Osteoblast (primary cell): ENCODE measurements around the gene CD300A. TPM values are rescaled to one million over a fixed set of nuclear protein-coding genes. Genes with fewer than 3 reads are reported as not detected.

Experiments used
- DNase-seq: peaks from one replicate; pipeline ENCODE4 v3.0.0; 2011; ENCODE audit warnings: low spot score, mixed read lengths; ENCODE audit not compliant: insufficient read length; ENCODE audit errors: missing footprints
- H2AFZ ChIP-seq: 2 replicates; pipeline ENCODE4 v1.6.0; 2011; ENCODE audit warnings: mild to moderate bottlenecking, low read length
- H3K27ac ChIP-seq: 2 replicates; pipeline ENCODE4 v1.5.1; 2011; ENCODE audit warnings: mild to moderate bottlenecking, low read depth, low read length, moderate library complexity
- H3K27me3 ChIP-seq: 2 replicates; pipeline ENCODE4 v1.6.0; 2012; ENCODE audit warnings: mild to moderate bottlenecking, control low read depth, inconsistent platforms, low read length, moderate library complexity; ENCODE audit not compliant: insufficient read depth
- H3K36me3 ChIP-seq: 2 replicates; pipeline ENCODE4 v1.5.1; 2011; ENCODE audit warnings: mild to moderate bottlenecking, low read length, control low read depth, moderate library complexity; ENCODE audit not compliant: insufficient read depth
- H3K4me1 ChIP-seq: 2 replicates; pipeline ENCODE4 v1.5.1; 2011; ENCODE audit warnings: mild to moderate bottlenecking, low read length, control low read depth, moderate library complexity; ENCODE audit not compliant: insufficient read depth
- H3K4me2 ChIP-seq: 2 replicates; pipeline ENCODE4 v1.6.0; 2011; ENCODE audit warnings: mild to moderate bottlenecking, low read length; ENCODE audit not compliant: insufficient read depth
- H3K4me3 ChIP-seq: fragments of 200-600 bp; sonication (generic); 3 replicates; pipeline ENCODE4 v1.5.1; 2012; ENCODE audit warnings: mild to moderate bottlenecking, low read length, inconsistent platforms; ENCODE audit not compliant: insufficient read depth
- H3K79me2 ChIP-seq: 2 replicates; pipeline ENCODE4 v1.6.0; 2012; ENCODE audit warnings: mild to moderate bottlenecking, low read length, control low read depth, inconsistent platforms; ENCODE audit not compliant: insufficient read depth
- H3K9me3 ChIP-seq: 2 replicates; pipeline ENCODE4 v1.5.1; 2011; ENCODE audit warnings: low read depth, low read length, control low read depth
- H4K20me1 ChIP-seq: 2 replicates; pipeline ENCODE4 v1.6.0; 2012; ENCODE audit warnings: mild to moderate bottlenecking, low read length, control low read depth; ENCODE audit not compliant: insufficient read depth
- total RNA-seq: library from RNA; depleted of rRNA; stranded (reverse); fragments of >200 nt; gene quantifications from 2 replicates; pipeline ENCODE4 v1.2.3, GENCODE V29; 2012
- TF ChIP-seq, protein P1 (sequence below): IDR thresholded peaks from 2 replicates; pipeline ENCODE4 v1.5.1; 2011; ENCODE audit warnings: mild to moderate bottlenecking, low read depth, low read length, moderate library complexity; ENCODE audit errors: extremely low read depth

CD300A gene
- total RNA-seq, 1 donor, result not detected

DNA sequence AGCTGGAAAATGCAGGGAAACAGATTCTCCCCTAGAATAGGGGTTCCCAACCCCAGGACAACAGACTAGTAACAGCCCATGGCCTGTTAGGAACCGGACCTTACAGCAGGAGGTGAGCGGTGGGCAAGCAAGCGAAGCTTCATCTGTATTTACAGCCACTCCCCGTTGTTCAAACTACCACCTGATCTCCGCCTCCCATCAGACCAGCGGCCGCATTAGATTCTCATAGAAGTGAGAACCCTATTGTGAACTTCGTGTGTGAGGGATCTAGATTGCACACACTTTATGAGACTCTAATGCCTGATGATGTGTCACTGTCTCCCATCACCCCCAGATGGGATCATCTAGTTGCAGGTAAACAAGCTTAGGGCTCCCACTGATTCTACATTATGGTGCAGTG lies 61.3 kb downstream of the CD300A start:
- H3K4me3 ChIP-seq, result no peak overlapping the region
- H3K36me3 ChIP-seq, result no peaks in the 10 kb centered on the region
- H3K27me3 ChIP-seq, result no peaks in the 10 kb centered on the region
- no peak overlapping the region for H2AFZ ChIP-seq
- DNase-seq, result no peak
- no peak overlapping the region for H3K27ac ChIP-seq
- H3K4me2 ChIP-seq, result no peak overlapping the region
- H3K4me1 ChIP-seq, result no peaks in the 10 kb centered on the region
- no peaks in the 10 kb centered on the region for H3K79me2 ChIP-seq
- no peaks in the 10 kb centered on the region for H3K9me3 ChIP-seq
- no peaks in the 10 kb centered on the region for H4K20me1 ChIP-seq
- TF ChIP-seq, protein P1, sequence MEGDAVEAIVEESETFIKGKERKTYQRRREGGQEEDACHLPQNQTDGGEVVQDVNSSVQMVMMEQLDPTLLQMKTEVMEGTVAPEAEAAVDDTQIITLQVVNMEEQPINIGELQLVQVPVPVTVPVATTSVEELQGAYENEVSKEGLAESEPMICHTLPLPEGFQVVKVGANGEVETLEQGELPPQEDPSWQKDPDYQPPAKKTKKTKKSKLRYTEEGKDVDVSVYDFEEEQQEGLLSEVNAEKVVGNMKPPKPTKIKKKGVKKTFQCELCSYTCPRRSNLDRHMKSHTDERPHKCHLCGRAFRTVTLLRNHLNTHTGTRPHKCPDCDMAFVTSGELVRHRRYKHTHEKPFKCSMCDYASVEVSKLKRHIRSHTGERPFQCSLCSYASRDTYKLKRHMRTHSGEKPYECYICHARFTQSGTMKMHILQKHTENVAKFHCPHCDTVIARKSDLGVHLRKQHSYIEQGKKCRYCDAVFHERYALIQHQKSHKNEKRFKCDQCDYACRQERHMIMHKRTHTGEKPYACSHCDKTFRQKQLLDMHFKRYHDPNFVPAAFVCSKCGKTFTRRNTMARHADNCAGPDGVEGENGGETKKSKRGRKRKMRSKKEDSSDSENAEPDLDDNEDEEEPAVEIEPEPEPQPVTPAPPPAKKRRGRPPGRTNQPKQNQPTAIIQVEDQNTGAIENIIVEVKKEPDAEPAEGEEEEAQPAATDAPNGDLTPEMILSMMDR, result no peak

DNA sequence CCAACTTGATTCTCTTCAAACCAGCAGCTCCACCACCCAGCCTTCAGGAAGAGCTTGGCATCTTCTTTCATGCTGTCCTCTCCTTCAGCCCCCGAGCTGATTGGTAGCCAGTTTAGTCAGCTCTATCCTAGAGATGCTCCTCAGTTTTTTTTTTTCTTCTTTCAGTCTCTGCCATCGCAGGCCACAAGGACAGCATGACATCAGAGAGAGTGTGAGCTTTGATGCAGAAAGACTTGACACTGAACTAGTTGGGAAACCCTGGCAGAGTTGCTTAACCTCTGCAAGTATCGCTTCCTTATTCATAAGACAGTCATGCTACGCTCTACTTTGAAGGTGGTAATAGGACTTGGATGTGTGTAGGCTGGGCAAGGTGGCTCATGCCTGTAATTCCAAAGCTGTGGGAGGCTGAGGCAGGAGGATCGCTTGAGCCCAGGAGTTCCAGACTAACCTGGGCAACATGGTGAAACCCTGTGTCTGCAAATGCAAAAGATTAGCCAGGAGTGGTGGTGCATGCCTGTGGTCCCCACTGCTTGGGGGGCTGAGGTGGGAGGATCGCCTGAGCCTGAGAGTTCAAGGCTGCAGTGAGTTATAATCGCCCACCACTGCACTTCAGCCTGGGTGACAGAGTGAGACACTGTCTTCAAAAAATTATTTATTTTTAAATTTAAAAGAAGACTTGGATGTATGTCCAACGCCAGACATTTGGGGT lies 62.2 kb downstream of the CD300A start:
- H4K20me1 ChIP-seq, result no peaks in the 10 kb centered on the region
- H3K9me3 ChIP-seq, result no peaks in the 10 kb centered on the region
- no peak for DNase-seq
- no peaks in the 10 kb centered on the region for H3K79me2 ChIP-seq
- no peak overlapping the region for H3K4me3 ChIP-seq
- H3K4me2 ChIP-seq, result no peak overlapping the region
- H3K27ac ChIP-seq, result no peak overlapping the region
- no peaks in the 10 kb centered on the region for H3K27me3 ChIP-seq
- no peaks in the 10 kb centered on the region for H3K4me1 ChIP-seq
- H3K36me3 ChIP-seq, result no peaks in the 10 kb centered on the region
- no peak overlapping the region for H2AFZ ChIP-seq
- TF ChIP-seq, protein P1, result no peak

DNA sequence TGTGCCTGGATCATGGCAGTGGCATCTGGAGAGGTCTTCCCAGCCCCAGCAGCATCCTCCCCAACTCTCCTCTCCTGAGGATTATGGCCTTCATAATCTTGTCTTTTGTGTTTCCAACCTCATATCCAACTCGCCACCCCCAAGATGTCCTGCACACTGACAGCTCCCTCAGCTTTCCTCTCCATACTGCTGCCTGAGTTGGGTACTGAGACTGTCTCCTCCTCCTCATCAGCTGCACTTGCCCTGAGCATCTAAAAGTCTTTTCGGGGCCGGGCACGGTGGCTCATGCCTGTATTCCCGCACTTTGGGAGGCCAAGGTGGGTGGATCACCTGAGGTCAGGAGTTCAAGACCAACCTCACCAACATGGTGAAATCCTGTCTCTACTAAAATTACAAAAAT lies 62.8 kb downstream of the CD300A start:
- H3K27me3 ChIP-seq, result no peaks in the 10 kb centered on the region
- no peak for DNase-seq
- no peaks in the 10 kb centered on the region for H4K20me1 ChIP-seq
- H3K79me2 ChIP-seq, result no peaks in the 10 kb centered on the region
- H3K4me3 ChIP-seq, result no peak overlapping the region
- no peaks in the 10 kb centered on the region for H3K36me3 ChIP-seq
- H3K4me1 ChIP-seq, result no peaks in the 10 kb centered on the region
- no peak overlapping the region for H3K27ac ChIP-seq
- H2AFZ ChIP-seq, result no peak overlapping the region
- H3K4me2 ChIP-seq, result no peak overlapping the region
- no peaks in the 10 kb centered on the region for H3K9me3 ChIP-seq
- TF ChIP-seq, protein P1, result no peak

DNA sequence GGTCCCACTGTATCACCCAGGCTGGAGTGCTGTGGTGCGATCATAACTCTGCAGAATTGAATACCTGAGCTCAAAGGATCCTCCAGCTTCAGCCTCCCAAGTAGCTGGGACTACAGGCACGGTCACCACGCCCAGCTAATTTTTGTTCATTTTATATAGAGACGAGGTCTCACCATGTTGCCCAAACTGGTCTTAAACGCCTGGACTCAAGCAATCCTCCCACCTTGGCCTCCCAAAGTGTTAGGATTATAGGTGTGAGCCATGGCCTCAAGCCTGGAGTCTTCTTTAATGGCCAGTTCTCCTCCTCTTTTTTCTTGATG lies 64.4 kb downstream of the CD300A start:
- no peaks in the 10 kb centered on the region for H3K79me2 ChIP-seq
- no peak overlapping the region for H2AFZ ChIP-seq
- no peak overlapping the region for H3K4me2 ChIP-seq
- TF ChIP-seq, protein P1, result no peak
- no peaks in the 10 kb centered on the region for H3K36me3 ChIP-seq
- H3K27me3 ChIP-seq, result no peaks in the 10 kb centered on the region
- H3K4me1 ChIP-seq, result no peaks in the 10 kb centered on the region
- H4K20me1 ChIP-seq, result no peaks in the 10 kb centered on the region
- DNase-seq, result no peak
- no peak overlapping the region for H3K27ac ChIP-seq
- H3K9me3 ChIP-seq, result no peaks in the 10 kb centered on the region
- no peak overlapping the region for H3K4me3 ChIP-seq
